DMS79 treated with DMSO at 0.1 percent for 48 hours (cell line): ENCODE results near the gene NEURL1B.
"Not testable (repeated sequence)": the region's sequence is repeated elsewhere in the genome, so short reads cannot be mapped to it uniquely, and the experiment has no call there.

Source experiments
- DNase-seq: peaks from one replicate; lab custom pipeline; 2025; lab: John Stamatoyannopoulos, UW

Gene NEURL1B

GRCh38 chr5:172640822-172641358 is at the start of gene NEURL1B:
NEURL1B (plus strand) TSS chr5:172641263; CDS start chr5:172641407, 144 bp downstream.
- peak; percentile 38 for DNase-seq

DNA sequence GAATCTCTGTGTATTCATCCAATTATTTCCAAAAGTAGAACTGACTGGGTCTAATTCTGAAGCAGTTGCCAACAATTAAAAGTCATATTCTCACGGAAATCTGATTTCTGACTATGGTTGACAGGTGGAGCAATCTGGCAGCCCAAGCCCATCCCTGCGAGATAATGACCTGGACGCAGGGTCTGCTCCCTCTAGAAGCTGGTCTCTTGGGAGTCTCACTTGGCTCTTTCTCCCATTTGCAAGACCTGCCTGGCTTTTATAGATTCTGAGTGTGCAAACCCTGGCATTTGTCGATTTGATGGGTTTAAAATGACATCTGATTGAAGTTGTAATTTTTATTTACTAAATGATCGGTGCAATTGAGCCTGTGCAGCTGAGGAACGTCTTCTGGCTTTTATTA is 49.4 kb upstream of the NEURL1B start:
- no peak for DNase-seq

DNA sequence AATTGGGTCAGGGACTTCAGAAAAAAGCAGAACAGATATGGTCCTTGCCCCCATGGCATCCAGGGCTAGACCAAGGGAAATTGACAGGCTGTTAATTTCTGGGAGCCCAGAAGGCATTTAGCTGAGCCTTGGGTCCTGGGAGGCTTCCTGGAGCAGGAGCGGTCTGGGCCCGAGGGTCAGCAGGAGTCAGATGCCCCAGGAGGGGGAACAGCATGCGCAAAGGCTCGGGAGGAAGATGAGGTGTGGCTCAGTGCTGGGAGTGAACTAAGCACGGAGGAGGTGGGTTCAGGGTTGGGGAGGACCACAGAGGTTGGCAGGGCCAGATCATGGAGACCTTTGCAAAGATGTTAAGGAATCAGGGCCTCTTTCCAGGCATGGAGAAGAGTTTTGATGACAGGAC is 48.2 kb upstream of the NEURL1B start:
- no peak for DNase-seq

DNA sequence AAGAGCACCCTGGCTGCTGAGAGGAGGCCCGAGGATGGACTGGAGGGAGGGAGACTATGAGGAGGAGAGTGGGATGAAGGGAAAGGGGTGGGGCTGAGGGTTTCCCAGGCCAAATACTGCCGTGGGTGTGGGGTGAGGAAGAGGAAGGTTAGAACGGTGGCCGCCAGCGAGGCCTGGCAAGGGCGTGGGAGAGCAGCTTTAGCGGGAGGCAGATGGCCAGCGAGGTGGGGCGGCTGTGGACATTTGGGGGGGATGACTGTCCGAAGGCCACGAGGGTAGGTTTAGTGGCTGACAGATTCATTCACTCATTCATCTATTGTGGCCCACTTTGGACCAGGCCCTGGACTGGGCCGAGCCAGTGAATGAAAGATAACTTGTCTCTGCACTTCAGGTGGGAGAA is 47.8 kb upstream of the NEURL1B start:
- DNase-seq = no peak

- DNase-seq = no peak
Observed at GRCh38 chr5:172593721-172594235, 47.3 kb upstream of the NEURL1B start.

- no peak for DNase-seq
Observed at GRCh38 chr5:172594431-172594830, 46.6 kb upstream of the NEURL1B start.

GRCh38 chr5:172594867-172595466 is 46.1 kb upstream of the NEURL1B start:
- no peak for DNase-seq

- no peak for DNase-seq
Observed at GRCh38 chr5:172595596-172596455, 45.2 kb upstream of the NEURL1B start.

DNA sequence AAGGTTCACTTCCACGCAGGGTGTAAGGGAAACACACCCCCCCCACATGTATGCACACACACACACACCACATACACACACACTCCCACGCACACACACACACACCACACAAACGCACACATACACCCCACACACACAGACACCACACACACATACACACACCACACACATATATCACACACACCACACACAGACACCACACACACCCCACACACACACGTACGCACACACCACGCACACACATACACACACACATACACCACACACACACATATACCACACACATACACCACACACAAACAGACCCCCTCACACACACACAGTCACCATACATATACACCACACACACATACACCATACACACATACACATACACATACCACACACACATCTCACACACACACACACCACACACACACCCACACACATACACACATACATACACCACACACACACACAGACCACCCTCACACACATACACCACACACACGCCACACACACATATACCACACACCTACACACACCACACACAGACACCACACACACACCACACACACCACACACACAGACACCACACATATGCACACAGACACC is 44.3 kb upstream of the NEURL1B start:
- no peak for DNase-seq

DNA sequence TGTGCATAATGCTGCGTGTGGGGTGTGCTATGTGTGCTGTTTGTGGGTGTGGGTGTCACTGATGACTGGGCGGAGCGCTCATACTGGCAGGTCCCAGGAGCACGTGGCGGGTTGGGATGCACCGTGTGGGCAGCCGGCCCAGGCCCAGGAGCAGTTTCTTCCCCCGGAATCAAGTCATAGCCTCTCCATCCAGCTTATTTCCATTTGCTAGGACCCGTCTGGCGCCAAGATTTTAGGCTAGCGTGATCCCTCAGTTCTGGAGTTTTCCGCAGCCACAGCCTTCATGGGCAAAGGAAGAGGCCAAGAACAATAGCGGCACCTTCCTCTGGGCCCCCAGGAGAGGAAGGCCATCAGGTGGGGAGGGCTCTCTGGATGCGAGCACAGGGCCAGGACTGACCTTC is 43.3 kb upstream of the NEURL1B start:
- DNase-seq = no peak

DNA sequence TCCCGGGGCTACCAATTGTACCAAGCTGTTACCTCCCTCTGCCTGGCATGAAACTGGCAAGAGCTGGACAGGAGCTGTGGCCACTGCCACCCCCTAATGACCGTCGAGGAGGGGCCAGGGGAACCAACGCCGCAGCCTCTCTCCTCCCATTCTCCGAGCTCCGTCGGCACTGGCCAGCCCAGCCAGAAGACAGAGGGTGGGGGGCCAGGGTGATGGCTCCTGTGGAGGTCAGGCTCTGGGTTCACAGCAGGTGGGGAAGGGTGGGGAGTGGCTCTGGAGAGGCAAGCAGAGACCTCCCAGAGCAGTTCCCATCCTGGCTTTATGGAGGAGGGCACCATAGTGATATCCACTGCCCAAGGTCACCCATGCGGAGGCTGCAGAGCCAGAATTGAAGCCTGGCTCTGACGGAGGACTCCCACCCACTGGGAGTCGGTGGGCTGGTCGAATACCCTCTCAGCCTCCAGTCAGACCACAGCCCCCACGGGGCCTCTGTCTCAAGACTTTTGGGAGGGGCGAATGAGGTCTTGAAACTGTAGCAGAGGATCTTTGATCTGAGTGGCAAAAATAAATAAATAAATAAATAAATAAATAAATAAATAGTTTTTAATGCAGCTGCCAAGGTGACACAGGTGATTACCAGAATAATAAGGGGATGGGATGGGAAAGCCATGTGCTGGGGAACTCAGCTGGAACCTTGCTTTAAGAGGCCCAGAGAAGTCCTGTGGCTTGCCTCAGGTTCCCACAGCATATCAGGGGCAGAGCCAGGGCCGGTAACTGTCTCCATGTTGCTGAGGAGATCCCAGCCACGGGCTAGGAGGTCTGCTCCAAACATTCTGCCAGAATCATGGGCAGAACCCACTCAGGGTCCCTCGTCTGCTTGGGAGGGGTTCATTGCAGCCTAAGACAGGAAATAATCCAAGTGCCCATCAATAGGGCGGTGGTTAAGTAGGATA is 42.5 kb upstream of the NEURL1B start:
- DNase-seq = no peak

- no peak for DNase-seq
Observed at GRCh38 chr5:172599204-172599567, 41.9 kb upstream of the NEURL1B start.

DNA sequence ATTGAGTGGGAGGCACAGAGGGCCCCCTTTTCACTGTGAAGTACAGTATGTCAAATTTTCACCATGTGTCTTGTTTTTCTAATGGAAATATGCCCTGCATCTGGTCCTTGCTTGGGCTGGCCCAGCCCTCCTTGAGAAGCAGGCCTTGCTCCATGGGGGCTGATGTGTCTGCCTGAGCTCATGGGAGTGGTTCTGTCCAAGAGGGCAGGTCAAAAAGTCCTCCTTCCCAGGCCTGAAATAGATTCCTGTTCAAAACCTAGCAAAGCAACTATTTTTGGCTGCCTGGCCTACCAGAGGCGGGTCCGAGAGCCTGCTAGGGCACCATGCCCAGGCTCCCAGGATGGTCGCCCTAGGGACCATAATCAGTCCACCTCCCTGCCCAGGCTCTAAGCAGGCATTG is 40.5 kb upstream of the NEURL1B start:
- no peak for DNase-seq

DNA sequence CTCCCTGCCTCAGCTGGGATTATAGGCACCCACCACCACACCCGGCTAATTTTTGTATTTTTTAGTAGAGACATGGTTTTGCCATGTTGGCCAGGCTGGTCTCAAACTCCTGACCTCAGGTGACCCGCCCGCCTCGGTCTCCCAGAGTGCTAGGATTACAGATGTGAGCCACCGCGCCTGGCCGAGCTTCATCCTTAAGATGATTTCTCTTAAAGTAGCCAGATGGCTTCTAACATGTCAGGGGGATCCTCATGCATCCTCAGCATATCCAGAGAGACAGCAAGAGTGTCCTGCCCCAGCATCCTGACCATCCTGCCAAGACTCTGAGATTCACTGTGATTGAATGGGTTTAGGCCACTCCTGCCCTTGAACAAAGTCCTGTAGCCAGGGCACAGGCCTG is 39.5 kb upstream of the NEURL1B start:
- DNase-seq = not testable (repeated sequence)

DNA sequence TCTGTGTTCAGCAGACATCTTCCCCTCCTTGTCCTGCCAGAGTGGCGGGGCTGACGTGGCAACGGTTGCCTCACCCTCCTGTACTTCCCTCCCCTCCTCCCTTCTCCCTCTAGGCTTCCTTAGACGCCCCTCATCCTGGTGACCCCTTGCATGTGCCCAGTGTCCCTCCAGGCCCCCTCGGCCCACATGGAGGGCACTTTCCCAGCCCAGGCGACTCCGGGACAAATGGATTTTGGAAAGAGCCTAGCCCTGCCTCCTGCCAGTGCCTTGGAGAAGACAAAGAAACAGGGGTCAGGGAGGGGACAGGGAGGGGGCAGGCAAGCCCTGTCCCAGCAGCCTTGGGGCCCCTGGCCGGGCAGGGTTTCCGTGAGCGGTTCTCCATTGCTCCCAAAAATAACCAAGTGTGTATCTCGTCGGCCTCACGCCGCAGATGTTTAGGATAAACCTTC is 38.3 kb upstream of the NEURL1B start:
- DNase-seq = no peak

GRCh38 chr5:172603251-172603806 is 37.7 kb upstream of the NEURL1B start:
- no peak for DNase-seq

- no peak for DNase-seq
Observed at GRCh38 chr5:172605466-172605865, 35.6 kb upstream of the NEURL1B start.

- no peak for DNase-seq
Observed at GRCh38 chr5:172606156-172606785, 34.8 kb upstream of the NEURL1B start.

DNA sequence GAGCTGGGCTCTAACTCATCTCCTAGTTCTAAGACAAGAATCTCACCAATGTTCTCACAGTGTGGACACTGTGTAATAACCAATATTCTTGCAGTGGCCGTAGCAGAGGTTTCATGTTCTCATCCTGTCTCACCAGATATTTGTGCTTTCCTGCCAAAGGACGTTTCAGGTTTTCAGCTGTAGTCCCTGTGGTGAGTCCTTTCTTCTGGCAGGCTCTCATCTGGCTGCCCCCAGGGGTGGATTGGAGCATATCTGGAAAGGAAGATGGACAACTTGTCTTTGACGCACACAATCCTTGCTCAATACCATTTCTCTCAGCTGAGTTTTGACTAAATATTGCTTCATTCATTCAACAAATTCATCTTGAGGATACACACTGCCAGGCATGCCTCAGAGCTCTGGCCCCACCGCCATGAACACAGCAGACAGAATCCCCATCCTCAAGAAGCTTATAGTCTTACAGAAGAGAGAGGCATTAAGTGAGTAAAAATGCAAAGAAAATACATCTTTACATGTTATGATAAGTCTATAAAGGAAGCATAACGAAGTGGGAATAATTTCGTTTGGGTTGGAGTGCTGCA is 33.8 kb upstream of the NEURL1B start:
- DNase-seq = no peak

DNA sequence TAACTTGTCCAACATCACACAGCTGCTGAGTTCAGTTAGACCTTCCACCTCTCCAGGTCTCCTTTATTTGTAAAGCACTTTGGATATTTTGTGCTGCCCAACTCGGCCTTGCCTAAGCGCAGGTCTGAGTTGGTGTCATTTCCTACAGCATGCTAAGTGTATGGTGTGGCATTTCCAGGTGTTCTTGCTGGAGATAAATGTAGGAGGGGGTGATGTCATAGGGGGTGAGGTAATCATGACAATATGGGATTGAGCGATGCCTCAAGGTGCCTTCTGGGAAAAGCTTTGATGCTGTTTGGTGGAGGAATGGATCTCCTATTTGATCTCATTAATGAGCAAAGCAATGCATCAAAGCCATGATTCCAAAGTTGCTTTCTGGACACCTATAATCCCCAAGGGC is 32.3 kb upstream of the NEURL1B start:
- DNase-seq = no peak
